HG03196 (cell line): ENCODE measurements around the gene DAAM1.

Experiments
- ATAC-seq: cut with Tn5 transposase; IDR thresholded peaks from one replicate; pipeline ENCODE4 v1.9.1; 2021; ENCODE audit not compliant: unreplicated experiment

The DAAM1 gene

GRCh38 chr14:59187118-59187517 lies 1.3 kb upstream of the DAAM1 start:
- ATAC-seq, result no peak

- ATAC-seq, result peak; percentile 6
These were observed 536 bp upstream of the DAAM1 start for GRCh38 chr14:59187802-59188460.

GRCh38 chr14:59189091-59189785 lies 771 bp downstream of the DAAM1 start:
- ATAC-seq, result peak; percentile 13

- ATAC-seq, result peak; percentile 56
These were observed 1.4 kb downstream of the DAAM1 start for GRCh38 chr14:59189786-59190368.

GRCh38 chr14:59190372-59190771 lies 1.9 kb downstream of the DAAM1 start:
- no peak for ATAC-seq

GRCh38 chr14:59195912-59196311 lies 7.4 kb downstream of the DAAM1 start:
- no peak for ATAC-seq

GRCh38 chr14:59197695-59198262 lies 9.3 kb downstream of the DAAM1 start:
- ATAC-seq, result no peak

- ATAC-seq, result no peak
These were observed 10.7 kb downstream of the DAAM1 start for GRCh38 chr14:59199205-59199604.

- no peak for ATAC-seq
These were observed 11.1 kb downstream of the DAAM1 start for GRCh38 chr14:59199614-59200013.

- ATAC-seq, result no peak
These were observed 11.7 kb downstream of the DAAM1 start for GRCh38 chr14:59200195-59200594.

GRCh38 chr14:59202031-59202430 lies 13.6 kb downstream of the DAAM1 start:
- ATAC-seq, result no peak

- ATAC-seq, result no peak
These were observed 15.8 kb downstream of the DAAM1 start for GRCh38 chr14:59204305-59204704.

- ATAC-seq, result no peak
These were observed 18.4 kb downstream of the DAAM1 start for GRCh38 chr14:59206892-59207291.

- no peak for ATAC-seq
These were observed 19.1 kb downstream of the DAAM1 start for GRCh38 chr14:59207506-59207933.

- ATAC-seq, result no peak
These were observed 19.9 kb downstream of the DAAM1 start for GRCh38 chr14:59208224-59208814.

GRCh38 chr14:59208954-59209353 lies 20.5 kb downstream of the DAAM1 start:
- no peak for ATAC-seq

- ATAC-seq, result no peak
These were observed 22.2 kb downstream of the DAAM1 start for GRCh38 chr14:59210621-59211020.

- no peak for ATAC-seq
These were observed 25.2 kb downstream of the DAAM1 start for GRCh38 chr14:59213368-59214315.

- ATAC-seq, result no peak
These were observed 26.3 kb downstream of the DAAM1 start for GRCh38 chr14:59214702-59215302.

- no peak for ATAC-seq
These were observed 26.9 kb downstream of the DAAM1 start for GRCh38 chr14:59215322-59215721.
